Muscle of back (tissue), 13 donors: ENCODE measurements around the gene DDI1. TPM values are rescaled to one million over a fixed set of nuclear protein-coding genes. Genes with fewer than 3 reads are reported as not detected.

ENCODE experiments used
- DNase-seq, 3 donors: peaks; one replicate each; pipeline versions ENCODE4 v3.0.0 to v3.0.0-alpha.2; 2013
- long read RNA-seq, 9 donors: transcript quantifications; one replicate each; lab custom pipeline, GENCODE V29; 2026
- polyA plus RNA-seq, 10 donors: library from polyadenylated mRNA; unstranded; fragments of 120-200 nt; gene quantifications; one replicate each; pipeline ENCODE4 v1.2.1, GENCODE V29; 2013; ENCODE audit not compliant: insufficient read length in 10 of 10

Gene DDI1
- under 1 TPM in 1 of 10 donors, not detected in 9; 0.05 TPM for polyA plus RNA-seq
- long read RNA-seq, donor 1: 0 reads
- long read RNA-seq, donor 2: 0 reads
- long read RNA-seq, donor 3: 0 reads
- long read RNA-seq, donor 4: 0 reads
- long read RNA-seq, donor 5: 0 reads
- long read RNA-seq, donor 6: 0 reads
- long read RNA-seq, donor 7: 0 reads
- long read RNA-seq, donor 8: 0 reads
- long read RNA-seq, donor 9: 0 reads

DNA sequence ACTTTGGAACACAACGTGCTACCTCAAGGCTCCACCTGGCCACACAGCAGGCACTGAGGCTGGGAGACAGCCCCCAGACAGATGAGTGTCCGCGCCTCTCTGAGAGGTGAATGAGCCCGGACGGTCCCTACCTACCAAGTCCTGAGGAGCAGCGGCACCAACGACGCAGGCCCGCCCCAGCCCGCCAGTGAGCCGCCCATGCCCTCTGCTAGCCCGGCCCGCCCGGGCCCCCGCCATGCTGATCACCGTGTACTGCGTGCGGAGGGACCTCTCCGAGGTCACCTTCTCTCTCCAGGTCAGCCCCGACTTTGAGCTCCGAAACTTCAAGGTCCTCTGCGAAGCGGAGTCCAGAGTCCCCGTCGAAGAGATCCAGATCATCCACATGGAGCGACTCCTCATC, at the start of gene DDI1:
TSS of gene DDI1 (plus strand) at position 53 of the 400 bp plus-strand sequence. CDS start at position 236, 183 bp downstream.
- no peak for DNase-seq

- DNase-seq: no peak
These were observed 48.5 kb upstream of the DDI1 start for GRCh38 chr11:103987629-103988594.

DNA sequence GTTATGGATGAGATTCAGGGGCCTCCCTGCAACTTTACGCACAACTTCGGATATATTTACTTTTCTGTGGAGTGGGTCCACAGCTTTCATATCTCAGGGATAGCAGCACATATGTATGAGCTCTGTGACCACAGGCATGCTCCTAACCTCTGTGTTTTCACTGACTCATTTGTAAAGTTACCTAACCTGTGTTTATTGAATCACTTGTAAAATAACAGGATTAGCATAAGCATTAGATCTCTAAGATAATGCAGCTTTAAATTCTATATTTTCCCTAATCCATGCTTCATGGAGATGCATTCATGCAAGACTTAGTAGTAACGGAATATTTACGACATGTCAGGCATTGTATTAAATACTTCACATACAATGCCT, 47.9 kb upstream of the DDI1 start:
- no peak for DNase-seq

GRCh38 chr11:103993507-103993906, 42.9 kb upstream of the DDI1 start:
- DNase-seq: peak in 2 of 3 donors; percentile 49 to 54

DNA sequence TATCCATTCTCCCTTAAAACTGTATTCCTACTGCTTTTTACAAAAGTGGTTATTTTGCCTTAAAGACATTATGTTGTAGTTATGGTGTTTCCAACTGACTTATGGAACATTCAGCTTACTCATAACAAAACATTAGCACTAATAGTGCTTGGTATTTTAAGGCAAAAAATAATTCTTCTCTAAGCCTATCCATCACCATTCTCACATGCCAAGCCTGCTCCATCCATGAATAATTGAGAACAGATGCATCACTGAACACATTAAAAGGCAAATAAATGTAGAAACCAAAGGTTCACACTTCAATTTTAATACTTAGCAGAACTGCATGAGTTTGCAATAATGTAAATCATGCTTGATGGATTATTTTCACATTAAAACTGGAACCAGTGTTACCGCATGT, 42.3 kb upstream of the DDI1 start:
- peak; percentile 39 to 78 (median 70) for DNase-seq

DNA sequence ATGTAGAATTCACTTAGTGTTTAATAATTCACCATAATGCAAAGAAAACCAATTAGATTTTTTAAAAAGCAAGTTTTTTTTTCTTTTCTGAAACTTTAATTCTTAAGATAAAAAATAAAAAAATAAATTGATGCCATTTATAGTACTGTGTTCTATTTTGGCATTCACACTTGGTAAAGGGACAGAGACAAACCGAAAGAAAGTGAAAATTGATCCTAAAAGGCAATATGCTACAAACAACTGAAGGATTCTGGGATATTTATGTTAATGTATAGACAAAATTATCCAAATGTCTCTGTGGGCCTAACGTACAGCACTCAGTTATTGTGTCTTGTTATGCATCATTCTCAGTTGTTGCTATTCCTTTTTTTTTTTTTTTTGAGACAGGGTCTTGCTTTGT, 41.9 kb upstream of the DDI1 start:
- no peak for DNase-seq

DNA sequence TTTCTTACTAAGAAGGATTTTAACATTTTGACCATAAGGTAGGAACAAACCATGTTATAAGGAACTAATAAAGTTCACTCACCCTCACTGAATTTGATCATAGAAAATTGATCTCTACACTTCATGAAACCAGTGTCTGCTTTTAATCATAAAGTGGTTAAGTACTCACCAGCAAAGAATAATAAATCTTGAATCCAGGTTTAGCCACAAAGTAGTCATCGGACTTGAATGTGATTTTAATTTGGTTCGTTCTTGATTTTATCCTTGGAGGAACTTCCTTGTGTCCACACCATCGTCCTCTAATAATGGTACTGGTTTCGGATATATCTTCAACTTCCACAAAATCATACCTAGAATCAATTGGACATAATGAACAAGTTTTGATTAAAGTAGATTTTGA, 40.5 kb upstream of the DDI1 start:
- peak in 1 of 3 donors; percentile 38 for DNase-seq

DNA sequence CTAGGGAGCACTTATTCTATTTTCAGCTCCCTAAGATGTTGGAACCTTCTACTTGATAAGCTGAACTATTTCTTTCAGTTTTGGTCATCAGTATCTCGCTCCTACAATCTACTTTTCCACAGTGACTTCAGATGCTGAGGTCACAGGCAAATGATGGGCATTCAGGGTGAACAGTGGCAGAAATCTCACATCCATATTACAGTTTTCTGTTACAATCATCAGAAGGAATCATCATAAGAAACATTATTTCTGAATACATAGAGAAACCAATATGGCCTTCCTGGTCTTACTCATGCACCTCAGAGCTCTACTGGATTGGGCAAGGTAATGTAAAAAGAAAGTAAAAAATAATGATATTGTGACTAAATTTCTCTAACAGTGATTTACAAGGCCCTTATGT, 39.4 kb upstream of the DDI1 start:
- no peak for DNase-seq

- no peak for DNase-seq
These were observed 37.5 kb upstream of the DDI1 start for GRCh38 chr11:103998826-103999508.

GRCh38 chr11:104000798-104001197, 35.6 kb upstream of the DDI1 start:
- DNase-seq: peak; percentile 28 to 85 (median 37)

DNA sequence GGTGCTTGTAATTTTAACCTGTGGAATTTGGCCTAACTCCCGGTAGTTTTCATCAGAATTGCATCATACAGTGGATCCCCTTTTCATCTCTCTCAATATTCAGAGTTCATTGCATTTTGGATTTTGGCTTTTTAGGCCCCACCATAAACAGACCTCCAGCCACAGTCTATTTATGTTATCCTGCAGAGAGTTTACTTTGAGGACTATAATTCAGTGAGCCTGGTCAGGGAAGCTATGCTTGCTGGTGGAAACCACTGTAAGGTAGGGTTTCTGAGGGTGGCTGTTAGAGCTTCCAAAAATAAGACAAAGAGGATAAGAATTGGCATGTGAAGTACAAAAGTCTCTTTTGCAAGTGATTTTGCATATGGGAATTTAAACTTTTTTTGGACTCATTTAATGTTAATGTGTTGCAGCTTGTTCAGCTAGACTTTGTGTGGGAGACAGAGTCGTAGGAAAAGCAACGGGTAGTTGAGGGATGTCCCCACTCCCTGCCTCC, 34.8 kb upstream of the DDI1 start:
- peak; percentile 30 to 63 (median 36) for DNase-seq

- DNase-seq: peak in 1 of 3 donors; percentile 49
These were observed 32.9 kb upstream of the DDI1 start for GRCh38 chr11:104003491-104003890.

DNA sequence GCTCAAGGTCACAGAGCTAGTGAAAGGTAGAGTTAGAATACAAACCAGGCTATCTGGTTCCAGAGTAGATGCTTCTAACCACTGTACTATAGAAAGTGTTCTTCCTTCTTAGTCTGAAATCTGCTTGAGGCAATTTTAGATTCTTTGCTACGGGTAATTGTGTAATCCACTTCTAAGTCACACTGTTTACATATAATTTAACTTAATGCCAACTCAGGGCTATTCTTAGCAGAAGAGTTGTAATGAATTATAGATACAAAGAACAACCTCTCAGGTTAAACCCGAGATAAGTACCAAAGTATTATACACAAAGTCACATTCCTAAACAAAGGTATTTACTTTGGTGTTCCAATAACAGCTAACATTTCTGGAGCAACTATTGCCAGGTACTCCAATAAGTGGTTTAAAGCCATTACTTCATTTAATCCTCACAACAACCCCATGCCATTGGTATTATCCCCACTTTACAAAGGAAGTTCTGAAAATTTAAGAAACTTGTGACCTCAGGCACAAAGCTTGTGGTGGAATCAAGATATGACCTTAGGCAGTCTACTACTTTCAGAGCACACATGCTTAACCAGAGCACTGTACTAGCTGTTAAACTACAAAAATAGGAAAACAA, 31.1 kb upstream of the DDI1 start:
- no peak for DNase-seq

GRCh38 chr11:104009744-104010143, 26.7 kb upstream of the DDI1 start:
- DNase-seq: peak in 1 of 3 donors; percentile 22

DNA sequence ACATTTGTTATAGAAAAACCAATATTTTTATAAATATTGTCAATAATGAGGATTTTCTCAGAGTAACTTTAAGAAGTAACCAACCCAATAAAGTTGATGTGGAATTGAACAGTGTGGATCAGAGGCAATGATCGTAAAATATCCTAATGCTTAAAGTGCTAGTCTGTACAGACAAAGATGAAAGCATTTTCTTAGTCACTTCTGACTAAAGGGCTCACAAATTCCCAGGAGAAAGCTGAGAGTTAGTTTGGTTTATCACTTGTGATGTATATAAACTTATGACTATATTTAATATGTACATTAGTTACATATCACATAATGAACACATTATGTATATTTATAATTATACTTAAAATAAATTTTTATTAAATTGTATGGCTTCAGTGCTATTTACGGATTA, 25.4 kb upstream of the DDI1 start:
- no peak for DNase-seq

DNA sequence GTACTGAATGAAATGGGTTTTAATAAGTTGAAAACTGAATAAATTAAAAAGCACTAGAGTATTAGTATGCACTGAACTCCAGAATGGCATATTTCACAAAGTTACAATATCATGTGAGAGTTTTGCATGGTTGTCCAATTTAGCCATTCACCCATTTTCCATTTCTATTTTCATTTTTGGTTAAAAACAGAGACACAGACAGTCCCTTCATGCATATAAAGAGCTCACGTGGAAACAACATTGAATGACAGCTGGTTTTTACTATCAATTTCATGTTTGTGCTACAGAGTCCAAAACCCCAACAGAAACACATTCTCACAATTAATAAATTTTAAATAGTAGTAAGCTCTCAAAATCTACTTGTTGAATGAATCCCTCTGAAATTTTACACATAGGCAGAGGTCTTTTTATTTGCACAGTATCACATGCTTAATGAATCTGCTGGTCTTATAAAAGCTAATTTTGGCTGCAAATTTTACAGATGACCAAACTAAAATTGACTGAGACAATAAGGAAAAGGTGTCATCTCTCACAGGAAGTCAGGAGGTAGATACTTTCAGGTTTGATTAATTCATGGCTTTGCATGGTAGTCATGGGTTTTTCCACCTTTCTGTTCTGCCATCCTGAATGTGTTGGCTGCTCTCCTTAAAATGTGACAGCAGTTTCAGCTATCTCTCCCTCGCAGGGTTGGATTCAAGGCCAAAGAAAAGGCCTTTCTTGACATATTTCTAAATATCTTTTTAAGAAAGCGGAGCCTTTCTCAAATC, 20.6 kb upstream of the DDI1 start:
- DNase-seq: no peak

DNA sequence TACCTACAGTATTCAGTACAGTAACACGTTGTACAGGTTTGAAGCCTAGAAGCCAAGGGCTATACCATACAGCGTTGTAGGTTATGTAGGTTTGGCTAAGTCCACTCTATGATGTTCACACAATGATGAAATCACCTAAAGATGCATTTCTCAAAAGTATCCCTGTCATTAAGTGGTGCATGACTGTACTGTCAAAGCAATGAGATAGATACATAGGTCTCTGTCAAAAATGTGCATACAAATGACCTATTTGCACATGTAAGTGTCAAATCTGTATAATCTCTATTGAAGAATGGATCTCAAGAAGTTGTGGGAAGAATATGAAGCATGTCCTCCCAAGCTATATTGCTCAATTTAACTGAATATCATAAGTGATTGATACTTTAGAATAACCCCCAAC, 11.9 kb upstream of the DDI1 start:
- no peak for DNase-seq

GRCh38 chr11:104028476-104029263, 7.8 kb upstream of the DDI1 start:
- no peak for DNase-seq

- DNase-seq: peak in 1 of 3 donors; percentile 55
These were observed 3.3 kb upstream of the DDI1 start for GRCh38 chr11:104033134-104033533.

DNA sequence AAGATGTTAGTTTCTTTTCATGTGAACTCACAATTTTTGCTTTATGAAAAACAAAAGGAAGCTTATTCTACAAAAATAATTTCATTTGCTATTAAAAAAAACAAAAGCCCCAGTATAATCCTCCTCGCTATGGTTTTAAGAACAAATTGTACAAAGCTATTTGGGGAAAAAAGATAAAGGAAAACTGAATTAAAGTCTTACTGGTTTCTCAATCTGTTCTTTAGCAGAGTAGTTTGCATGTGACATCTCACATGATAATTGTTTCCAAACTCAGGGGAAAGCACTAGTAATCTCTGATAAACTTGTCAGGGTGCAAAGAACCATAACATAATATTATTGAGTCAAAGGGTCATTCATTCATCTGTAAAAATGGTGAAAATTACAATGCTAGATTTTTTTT, 2.9 kb upstream of the DDI1 start:
- DNase-seq: no peak
